ENCODE measurements around the gene EBI3. TPM values are rescaled to one million over a fixed set of nuclear protein-coding genes. Genes with fewer than 3 reads are reported as not detected.

EBI3 gene
- polyA plus RNA-seq, 1 of the 3 experiments (the other 2 are of a cell fraction): 3.7 TPM

DNA sequence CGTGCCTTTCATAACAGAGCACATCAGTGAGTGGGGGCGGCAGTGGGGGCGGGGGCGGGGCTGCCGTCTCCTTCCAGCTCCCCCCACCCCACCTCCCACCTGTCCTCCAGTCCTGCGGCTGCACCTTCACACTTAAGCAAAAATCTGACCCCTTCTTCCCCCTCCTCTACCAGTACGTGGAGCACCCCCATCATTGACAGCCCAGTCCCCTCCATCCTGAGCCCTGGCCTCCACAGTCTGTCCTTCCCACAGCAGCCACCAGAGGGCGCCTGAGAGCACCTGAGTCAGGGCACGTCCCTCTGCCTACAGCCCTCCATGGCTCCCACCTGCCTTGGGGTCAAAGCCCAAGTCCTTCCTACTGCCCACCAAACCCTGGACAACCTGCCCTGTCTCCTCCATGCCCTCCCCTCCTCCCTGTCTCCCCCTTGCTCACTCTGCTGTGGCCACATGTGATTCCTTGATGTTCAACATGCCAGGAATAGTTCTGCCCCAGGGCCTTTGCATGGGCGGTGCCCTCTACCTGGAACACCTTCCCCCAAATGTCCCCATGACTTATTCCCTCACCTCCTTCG, 4.0 kb downstream of the EBI3 start:
- Histone ChIP-seq H3K4me3 (ENCODE audit: low read depth in 2 of 2, low read length in 1 of 2) (peak overlapping the region in 1 of 2 experiments; percentile 13; a peak in 1 of 4 replicates), H3K4me1 (ENCODE audit: control insufficient read depth in 1 of 2, insufficient read depth in 2 of 2, low read depth in 1 of 2, low read length in 1 of 2) (peaks cover 0 to 3% of the 10 kb centered on the region in 2 experiments; a peak in 2 of 4 replicates), H3K27me3 (ENCODE audit: insufficient read depth) (no peaks in the 10 kb centered on the region; the same call in 1 of the 2 replicates), H3K9me2 (no peaks in the 10 kb centered on the region), H3F3A (replicated peaks; ENCODE audit: insufficient read depth) (no peaks in the 10 kb centered on the region), H3K9me3 (no peaks in the 10 kb centered on the region), H3K9ac (no peak overlapping the region), H3K79me2 (ENCODE audit: insufficient read depth) (no peaks in the 10 kb centered on the region), H3K4me2 (peak overlapping the region; percentile 28; the same call in 1 of the 2 replicates), H2AFZ (ENCODE audit: low read depth) (no peak overlapping the region), H3K36me3 (replicated peaks in 1 of 2; ENCODE audit: control insufficient read depth in 1 of 2, insufficient read depth in 2 of 2, low read length in 1 of 2) (no peaks in the 10 kb centered on the region), H3K27ac (ENCODE audit: low read depth in 2 of 2, low read length in 1 of 2) (no peak overlapping the region), H4K20me1 (ENCODE audit: insufficient read depth) (no peaks in the 10 kb centered on the region)
- 23% methylated on average over 9 of the region's 11 CpGs for WGBS (ENCODE audit: low lambda C conversion rate)
- ChIA-PET POLR2A (interaction anchor here (1.4 kb wide), 1 partner anchor 13 kb away, joined by 4 read pairs; the partner anchor contains the start of gene YJU2), CTCF (interaction anchor here (0.5 to 2.5 kb wide), 29 partner anchors 9 to 342 kb away, joined by 3 to 12 read pairs (median 4); partner anchors contain the start of genes MPND and YJU2)
- TF ChIP-seq, protein P1, sequence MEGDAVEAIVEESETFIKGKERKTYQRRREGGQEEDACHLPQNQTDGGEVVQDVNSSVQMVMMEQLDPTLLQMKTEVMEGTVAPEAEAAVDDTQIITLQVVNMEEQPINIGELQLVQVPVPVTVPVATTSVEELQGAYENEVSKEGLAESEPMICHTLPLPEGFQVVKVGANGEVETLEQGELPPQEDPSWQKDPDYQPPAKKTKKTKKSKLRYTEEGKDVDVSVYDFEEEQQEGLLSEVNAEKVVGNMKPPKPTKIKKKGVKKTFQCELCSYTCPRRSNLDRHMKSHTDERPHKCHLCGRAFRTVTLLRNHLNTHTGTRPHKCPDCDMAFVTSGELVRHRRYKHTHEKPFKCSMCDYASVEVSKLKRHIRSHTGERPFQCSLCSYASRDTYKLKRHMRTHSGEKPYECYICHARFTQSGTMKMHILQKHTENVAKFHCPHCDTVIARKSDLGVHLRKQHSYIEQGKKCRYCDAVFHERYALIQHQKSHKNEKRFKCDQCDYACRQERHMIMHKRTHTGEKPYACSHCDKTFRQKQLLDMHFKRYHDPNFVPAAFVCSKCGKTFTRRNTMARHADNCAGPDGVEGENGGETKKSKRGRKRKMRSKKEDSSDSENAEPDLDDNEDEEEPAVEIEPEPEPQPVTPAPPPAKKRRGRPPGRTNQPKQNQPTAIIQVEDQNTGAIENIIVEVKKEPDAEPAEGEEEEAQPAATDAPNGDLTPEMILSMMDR (IDR thresholded peaks at IDR 0.05): peak; percentile 79
- TF ChIP-seq GATA2 (CRISPR knock-in tag; IDR thresholded peaks at IDR 0.05) (no peak), RAD21 (IDR thresholded peaks at IDR 0.05; ENCODE audit: low read length) (0 out of 2 replicates have a peak, but pooled peaks have one; percentile 28)
- TF ChIP-seq, protein P2, sequence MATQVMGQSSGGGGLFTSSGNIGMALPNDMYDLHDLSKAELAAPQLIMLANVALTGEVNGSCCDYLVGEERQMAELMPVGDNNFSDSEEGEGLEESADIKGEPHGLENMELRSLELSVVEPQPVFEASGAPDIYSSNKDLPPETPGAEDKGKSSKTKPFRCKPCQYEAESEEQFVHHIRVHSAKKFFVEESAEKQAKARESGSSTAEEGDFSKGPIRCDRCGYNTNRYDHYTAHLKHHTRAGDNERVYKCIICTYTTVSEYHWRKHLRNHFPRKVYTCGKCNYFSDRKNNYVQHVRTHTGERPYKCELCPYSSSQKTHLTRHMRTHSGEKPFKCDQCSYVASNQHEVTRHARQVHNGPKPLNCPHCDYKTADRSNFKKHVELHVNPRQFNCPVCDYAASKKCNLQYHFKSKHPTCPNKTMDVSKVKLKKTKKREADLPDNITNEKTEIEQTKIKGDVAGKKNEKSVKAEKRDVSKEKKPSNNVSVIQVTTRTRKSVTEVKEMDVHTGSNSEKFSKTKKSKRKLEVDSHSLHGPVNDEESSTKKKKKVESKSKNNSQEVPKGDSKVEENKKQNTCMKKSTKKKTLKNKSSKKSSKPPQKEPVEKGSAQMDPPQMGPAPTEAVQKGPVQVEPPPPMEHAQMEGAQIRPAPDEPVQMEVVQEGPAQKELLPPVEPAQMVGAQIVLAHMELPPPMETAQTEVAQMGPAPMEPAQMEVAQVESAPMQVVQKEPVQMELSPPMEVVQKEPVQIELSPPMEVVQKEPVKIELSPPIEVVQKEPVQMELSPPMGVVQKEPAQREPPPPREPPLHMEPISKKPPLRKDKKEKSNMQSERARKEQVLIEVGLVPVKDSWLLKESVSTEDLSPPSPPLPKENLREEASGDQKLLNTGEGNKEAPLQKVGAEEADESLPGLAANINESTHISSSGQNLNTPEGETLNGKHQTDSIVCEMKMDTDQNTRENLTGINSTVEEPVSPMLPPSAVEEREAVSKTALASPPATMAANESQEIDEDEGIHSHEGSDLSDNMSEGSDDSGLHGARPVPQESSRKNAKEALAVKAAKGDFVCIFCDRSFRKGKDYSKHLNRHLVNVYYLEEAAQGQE (IDR thresholded peaks at IDR 0.05; ENCODE audit: low read depth, low read length): 0 out of 2 replicates have a peak, but pooled peaks have one; percentile 3
- DNase-seq: peak; percentile 84

DNA sequence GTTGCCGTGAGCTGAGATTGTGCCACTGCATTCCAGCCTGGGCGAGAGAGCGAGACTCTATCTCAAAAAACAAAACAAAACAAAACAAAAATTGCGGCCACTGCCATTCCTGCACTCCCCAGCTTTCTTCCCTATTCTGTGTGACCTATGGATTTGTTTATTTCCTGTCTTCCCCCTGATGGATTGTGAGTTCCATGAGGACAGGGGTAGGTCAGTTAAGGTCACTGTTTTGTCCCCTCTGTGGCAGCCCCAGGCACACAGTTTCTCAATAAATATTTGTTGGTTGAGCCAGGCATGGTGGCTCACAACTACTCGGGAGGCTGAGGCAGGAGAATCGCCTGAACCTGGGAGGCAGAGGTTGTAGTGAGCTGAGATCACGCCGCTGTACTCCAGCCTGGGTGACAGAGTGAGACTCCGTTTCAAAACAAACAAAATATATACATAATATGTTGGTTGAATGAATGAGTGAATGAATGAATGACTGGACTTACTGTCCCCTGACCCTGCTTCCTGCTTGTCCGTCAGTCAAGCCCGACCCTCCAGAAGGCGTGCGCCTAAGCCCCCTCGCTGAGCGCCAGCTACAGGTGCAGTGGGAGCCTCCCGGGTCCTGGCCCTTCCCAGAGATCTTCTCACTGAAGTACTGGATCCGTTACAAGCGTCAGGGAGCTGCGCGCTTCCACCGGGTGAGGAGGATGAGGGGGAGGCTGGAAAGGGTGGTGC, 5.0 kb downstream of the EBI3 start:
- Histone ChIP-seq H3K27me3 (ENCODE audit: insufficient read depth) (no peaks in the 10 kb centered on the region), H3K4me1 (ENCODE audit: control insufficient read depth in 1 of 2, insufficient read depth in 2 of 2, low read depth in 1 of 2, low read length in 1 of 2) (peaks cover 0 to 3% of the 10 kb centered on the region in 2 experiments; a peak in 1 of 4 replicates), H2AFZ (ENCODE audit: low read depth) (no peak overlapping the region), H3K9me3 (no peaks in the 10 kb centered on the region), H3K9ac (no peak overlapping the region), H3K9me2 (no peaks in the 10 kb centered on the region), H3K4me3 (ENCODE audit: low read depth in 2 of 2, low read length in 1 of 2) (no peak overlapping the region), H3K79me2 (ENCODE audit: insufficient read depth) (no peaks in the 10 kb centered on the region), H3F3A (replicated peaks; ENCODE audit: insufficient read depth) (no peaks in the 10 kb centered on the region), H3K27ac (ENCODE audit: low read depth in 2 of 2, low read length in 1 of 2) (no peak overlapping the region), H4K20me1 (ENCODE audit: insufficient read depth) (no peaks in the 10 kb centered on the region), H3K4me2 (no peak overlapping the region), H3K36me3 (replicated peaks in 1 of 2; ENCODE audit: control insufficient read depth in 1 of 2, insufficient read depth in 2 of 2, low read length in 1 of 2) (no peaks in the 10 kb centered on the region)
- ChIA-PET CTCF (interaction anchor here (0.6 to 2.5 kb wide), 14 partner anchors 9 to 341 kb away, joined by 3 to 10 read pairs (median 4); partner anchors contain the start of gene YJU2), POLR2A (interaction anchor here (0.6 to 1.4 kb wide), 2 partner anchors 12 to 39 kb away, joined by 4 read pairs; partner anchors contain the start of gene YJU2)
- 77% methylated on average over 21 of the region's 21 CpGs for WGBS (ENCODE audit: low lambda C conversion rate)
- DNase-seq: no peak
- TF ChIP-seq, protein P3, sequence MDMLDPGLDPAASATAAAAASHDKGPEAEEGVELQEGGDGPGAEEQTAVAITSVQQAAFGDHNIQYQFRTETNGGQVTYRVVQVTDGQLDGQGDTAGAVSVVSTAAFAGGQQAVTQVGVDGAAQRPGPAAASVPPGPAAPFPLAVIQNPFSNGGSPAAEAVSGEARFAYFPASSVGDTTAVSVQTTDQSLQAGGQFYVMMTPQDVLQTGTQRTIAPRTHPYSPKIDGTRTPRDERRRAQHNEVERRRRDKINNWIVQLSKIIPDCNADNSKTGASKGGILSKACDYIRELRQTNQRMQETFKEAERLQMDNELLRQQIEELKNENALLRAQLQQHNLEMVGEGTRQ (IDR thresholded peaks at IDR 0.05; ENCODE audit: borderline replicate concordance, low read depth, low read length): no peak
- TF ChIP-seq, protein P4, sequence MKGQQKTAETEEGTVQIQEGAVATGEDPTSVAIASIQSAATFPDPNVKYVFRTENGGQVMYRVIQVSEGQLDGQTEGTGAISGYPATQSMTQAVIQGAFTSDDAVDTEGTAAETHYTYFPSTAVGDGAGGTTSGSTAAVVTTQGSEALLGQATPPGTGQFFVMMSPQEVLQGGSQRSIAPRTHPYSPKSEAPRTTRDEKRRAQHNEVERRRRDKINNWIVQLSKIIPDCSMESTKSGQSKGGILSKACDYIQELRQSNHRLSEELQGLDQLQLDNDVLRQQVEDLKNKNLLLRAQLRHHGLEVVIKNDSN (IDR thresholded peaks at IDR 0.05; ENCODE audit: borderline replicate concordance, low read depth): no peak
- TF ChIP-seq, protein P5, sequence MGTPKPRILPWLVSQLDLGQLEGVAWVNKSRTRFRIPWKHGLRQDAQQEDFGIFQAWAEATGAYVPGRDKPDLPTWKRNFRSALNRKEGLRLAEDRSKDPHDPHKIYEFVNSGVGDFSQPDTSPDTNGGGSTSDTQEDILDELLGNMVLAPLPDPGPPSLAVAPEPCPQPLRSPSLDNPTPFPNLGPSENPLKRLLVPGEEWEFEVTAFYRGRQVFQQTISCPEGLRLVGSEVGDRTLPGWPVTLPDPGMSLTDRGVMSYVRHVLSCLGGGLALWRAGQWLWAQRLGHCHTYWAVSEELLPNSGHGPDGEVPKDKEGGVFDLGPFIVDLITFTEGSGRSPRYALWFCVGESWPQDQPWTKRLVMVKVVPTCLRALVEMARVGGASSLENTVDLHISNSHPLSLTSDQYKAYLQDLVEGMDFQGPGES (IDR thresholded peaks at IDR 0.05; ENCODE audit: low read depth, low read length): no peak
- TF ChIP-seq SMC3 (IDR thresholded peaks at IDR 0.05; ENCODE audit: low read depth, low read length): no peak
- TF ChIP-seq NFIC (IDR thresholded peaks at IDR 0.05; ENCODE audit: borderline replicate concordance): no peak
- no peak for TF ChIP-seq TEAD4 (IDR thresholded peaks at IDR 0.05; ENCODE audit: borderline replicate concordance, insufficient read depth)
- no peak for TF ChIP-seq EP300 (IDR thresholded peaks at IDR 0.05; ENCODE audit: borderline replicate concordance in 1 of 2, low read depth in 1 of 2, low read length in 1 of 2)
- TF ChIP-seq GABPA (IDR thresholded peaks at IDR 0.05; ENCODE audit: low read depth): no peak

Data from SK-N-SH (cell line).